H1 (cell line): Measurements from ENCODE around the gene TUBGCP6. TPM values are rescaled to one million over a fixed set of nuclear protein-coding genes. Genes with fewer than 3 reads are reported as not detected.
A peak's percentile ranks its signal among the peaks of the same experiment; 100 is the strongest.

Experiments
- CTCF ChIA-PET: fragments of 300-600 bp; sonication (Branson Sonifier 250); formaldehyde crosslinking; loops from one replicate; lab custom pipeline; 2021; ENCODE audit not compliant: partially characterized antibody; lab: Charles Lee
- POLR2A ChIA-PET: fragments of 300-600 bp; sonication (Branson Sonifier 250); formaldehyde crosslinking; loops from one replicate; lab custom pipeline; 2021; ENCODE audit warnings: inconsistent platforms; ENCODE audit not compliant: partially characterized antibody; lab: Charles Lee
- DNase-seq, 2 experiments: peaks; one replicate each; pipeline versions ENCODE4 v3.0.0 to v3.0.0-alpha.2; 2010 to 2022; ENCODE audit warnings: low spot score in 2 of 2, low read depth in 1 of 2, mixed read lengths in 1 of 2
- FAIRE-seq: peaks from 2 replicates; lab custom pipeline; 2011; peaks lifted over from hg19 to GRCh38; lab: Jason Lieb, UNC
- H2AFZ ChIP-seq: 2 replicates; pipeline ENCODE4 v1.8.1; 2012; ENCODE audit warnings: low read length, inconsistent platforms
- H2AK5ac ChIP-seq: 2 replicates; pipeline ENCODE4 v1.6.1; 2013; ENCODE audit warnings: low read depth, low read length
- H2BK120ac ChIP-seq: replicated peaks from 2 replicates; pipeline ENCODE3; 2013; ENCODE audit warnings: low read depth, low read length, inconsistent platforms
- H2BK12ac ChIP-seq: 2 replicates; pipeline ENCODE4 v1.6.1; 2013; ENCODE audit warnings: low read depth, low read length
- H2BK15ac ChIP-seq: 2 replicates; pipeline ENCODE4 v1.6.1; 2013; ENCODE audit warnings: low read length
- H2BK20ac ChIP-seq: 2 replicates; pipeline ENCODE4 v1.6.1; 2013; ENCODE audit warnings: low read length
- H2BK5ac ChIP-seq: 2 replicates; pipeline ENCODE4 v1.6.1; 2013; ENCODE audit warnings: low read depth, low read length
- H3K14ac ChIP-seq: 2 replicates; pipeline ENCODE4 v1.6.1; 2013; ENCODE audit warnings: inconsistent platforms; ENCODE audit not compliant: insufficient read length
- H3K18ac ChIP-seq: 2 replicates; pipeline ENCODE4 v1.6.1; 2013; ENCODE audit warnings: low read length; ENCODE audit errors: extremely low read depth
- H3K23ac ChIP-seq: 2 replicates; pipeline ENCODE4 v1.6.1; 2013; ENCODE audit warnings: inconsistent platforms; ENCODE audit not compliant: insufficient read length
- H3K23me2 ChIP-seq: 2 replicates; pipeline ENCODE4 v1.6.1; 2013; ENCODE audit warnings: low read depth, low read length
- H3K27ac ChIP-seq: 2 replicates; pipeline ENCODE4 v1.6.1; 2011; ENCODE audit warnings: low read depth, low read length, inconsistent platforms
- H3K27me3 ChIP-seq, 4 experiments: replicated peaks in 1 of 4; 1 replicate in 1 of 4; 2 replicates in 3 of 4; pipeline versions ENCODE4 v1.6.1 to v1.8.1; 2011 to 2013; ENCODE audit warnings: low read length in 3 of 4, mild to moderate bottlenecking in 3 of 4, inconsistent platforms in 2 of 4, mixed read lengths in 2 of 4, moderate library complexity in 1 of 4; ENCODE audit not compliant: control insufficient read depth in 3 of 4, insufficient read depth in 3 of 4; ENCODE audit errors: extremely low read depth in 1 of 4
- H3K36me3 ChIP-seq, 4 experiments: 2 replicates each; pipeline versions ENCODE4 v1.6.1 to v1.8.1; 2011 to 2013; ENCODE audit warnings: mild to moderate bottlenecking in 4 of 4, low read length in 3 of 4, moderate library complexity in 2 of 4, control low read depth in 1 of 4, inconsistent platforms in 1 of 4; ENCODE audit not compliant: insufficient read depth in 4 of 4, control insufficient read depth in 2 of 4
- H3K4ac ChIP-seq: replicated peaks from 2 replicates; pipeline ENCODE3; 2013; ENCODE audit warnings: low read length, low read depth, mixed read lengths, inconsistent platforms; ENCODE audit not compliant: insufficient read length
- H3K4me1 ChIP-seq, 4 experiments: replicated peaks in 1 of 4; 1 replicate in 1 of 4; 2 replicates in 3 of 4; pipeline versions ENCODE4 v1.6.1 to v1.8.1; 2011 to 2013; ENCODE audit warnings: low read length in 3 of 4, inconsistent platforms in 2 of 4, mixed read lengths in 1 of 4; ENCODE audit not compliant: insufficient read depth in 4 of 4, control insufficient read depth in 3 of 4
- H3K4me2 ChIP-seq, 2 experiments: 2 replicates each; pipeline versions ENCODE4 v1.6.1 to v1.8.1; 2011 to 2013; ENCODE audit warnings: low read depth in 2 of 2, low read length in 2 of 2, control low read depth in 1 of 2, inconsistent platforms in 1 of 2, mild to moderate bottlenecking in 1 of 2; ENCODE audit not compliant: insufficient read depth in 1 of 2
- H3K4me3 ChIP-seq, 4 experiments: fragments of 200-600, 300-600 bp in 1 of 4; sonication (generic), shearing (Covaris generic), sonication (Bioruptor Twin) in 1 of 4; 2 replicates each; pipeline versions ENCODE4 v1.5.1 to v1.8.1; 2011 to 2016; ENCODE audit warnings: low read length in 4 of 4, low read depth in 3 of 4, control low read depth in 2 of 4, inconsistent platforms in 2 of 4, mild to moderate bottlenecking in 2 of 4, mixed read lengths in 1 of 4, moderate library complexity in 1 of 4; ENCODE audit not compliant: insufficient read depth in 2 of 4; ENCODE audit errors: extremely low read depth in 1 of 4
- H3K56ac ChIP-seq: replicated peaks from 2 replicates; pipeline ENCODE3; 2013; ENCODE audit warnings: low read depth, mild to moderate bottlenecking, mixed read lengths, low read length, inconsistent platforms; ENCODE audit not compliant: insufficient read length
- H3K79me1 ChIP-seq: 2 replicates; pipeline ENCODE4 v1.6.1; 2013; ENCODE audit warnings: low read depth, low read length, control low read depth
- H3K79me2 ChIP-seq, 2 experiments: 2 replicates each; pipeline versions ENCODE4 v1.6.1 to v1.8.1; 2012 to 2013; ENCODE audit warnings: low read length in 2 of 2, mild to moderate bottlenecking in 2 of 2, inconsistent platforms in 1 of 2; ENCODE audit not compliant: insufficient read depth in 2 of 2, control insufficient read depth in 1 of 2
- H3K9ac ChIP-seq, 4 experiments: replicated peaks in 1 of 4; 1 replicate in 1 of 4; 2 replicates in 3 of 4; pipeline versions ENCODE4 v1.6.1 to v1.8.1; 2011 to 2013; ENCODE audit warnings: low read depth in 3 of 4, low read length in 3 of 4, control low read depth in 2 of 4, mild to moderate bottlenecking in 2 of 4, moderate library complexity in 2 of 4, inconsistent platforms in 1 of 4; ENCODE audit errors: extremely low read depth in 1 of 4
- H3K9me3 ChIP-seq, 2 experiments: 2 replicates each; pipeline versions ENCODE4 v1.6.1 to v1.8.1; 2012 to 2013; ENCODE audit warnings: mild to moderate bottlenecking in 2 of 2, moderate library complexity in 2 of 2, control low read depth in 1 of 2, inconsistent platforms in 1 of 2, low read depth in 1 of 2, low read length in 1 of 2, mixed read lengths in 1 of 2; ENCODE audit not compliant: insufficient read depth in 2 of 2
- H4K20me1 ChIP-seq, 2 experiments: replicated peaks in 1 of 2; 2 replicates each; pipeline versions ENCODE3 to v1.8.1; 2011 to 2013; ENCODE audit warnings: inconsistent platforms in 2 of 2, low read length in 2 of 2, mild to moderate bottlenecking in 1 of 2; ENCODE audit not compliant: insufficient read depth in 2 of 2, control insufficient read depth in 1 of 2
- H4K5ac ChIP-seq: 2 replicates; pipeline ENCODE4 v1.6.1; 2013; ENCODE audit warnings: low read length, low read depth, mixed read lengths, inconsistent platforms; ENCODE audit not compliant: insufficient read length
- H4K8ac ChIP-seq: 2 replicates; pipeline ENCODE4 v1.8.0; 2013; ENCODE audit warnings: mild to moderate bottlenecking, moderate library complexity, low read length, inconsistent platforms; ENCODE audit not compliant: insufficient read depth; ENCODE audit errors: extremely low read depth
- H4K91ac ChIP-seq: replicated peaks from 2 replicates; pipeline ENCODE3; 2013; ENCODE audit warnings: low read length, mixed read lengths, inconsistent platforms; ENCODE audit not compliant: insufficient read length
- CREB1 ChIP-seq: IDR thresholded peaks from 2 replicates; pipeline ENCODE4 v1.6.1; 2012; ENCODE audit warnings: inconsistent platforms
- GABPA ChIP-seq: IDR thresholded peaks from 2 replicates; pipeline ENCODE4 v1.6.1; 2011; ENCODE audit warnings: mild to moderate bottlenecking, low read length, moderate library complexity, borderline replicate concordance; ENCODE audit not compliant: insufficient read depth
- MAFK ChIP-seq: IDR thresholded peaks from 2 replicates; pipeline ENCODE4 v1.6.1; 2012; ENCODE audit warnings: low read depth, mild to moderate bottlenecking, improper control_type of control experiment, low read length
- PHF8 ChIP-seq: fragments of 200-600 bp; sonication (generic); conservative IDR thresholded peaks from 2 replicates; pipeline ENCODE4 v1.7.1; 2012; ENCODE audit warnings: low read depth, mild to moderate bottlenecking, inconsistent platforms, low read length, moderate library complexity
- RNF2 ChIP-seq: fragments of 200-900, 300-1000 bp; sonication (generic); IDR thresholded peaks from 2 replicates; pipeline ENCODE4 v1.7.1; 2016; ENCODE audit warnings: borderline replicate concordance, low read depth, mild to moderate bottlenecking, antibody characterized with exemption, low read length; ENCODE audit not compliant: poor library complexity, severe bottlenecking; ENCODE audit errors: missing control alignments
- SIRT6 ChIP-seq: IDR thresholded peaks from one replicate; pipeline ENCODE4 v1.7.1; 2012; ENCODE audit warnings: low read length, inconsistent platforms
- SP1 ChIP-seq: IDR thresholded peaks from 2 replicates; pipeline ENCODE4 v1.6.1; 2011; ENCODE audit warnings: low read depth, low read length
- SRF ChIP-seq: IDR thresholded peaks from 2 replicates; pipeline ENCODE4 v1.6.1; 2011; ENCODE audit warnings: mild to moderate bottlenecking, low read depth, low read length, moderate library complexity
- TAF1 ChIP-seq: IDR thresholded peaks from 2 replicates; pipeline ENCODE4 v1.6.1; 2011; ENCODE audit warnings: mild to moderate bottlenecking, low read depth, low read length
- TAF7 ChIP-seq: optimal IDR thresholded peaks from 2 replicates; pipeline ENCODE3; 2011; ENCODE audit warnings: low read depth, mild to moderate bottlenecking, inconsistent platforms, low read length, moderate library complexity, borderline replicate concordance
- USF2 ChIP-seq: IDR thresholded peaks from 2 replicates; pipeline ENCODE4 v1.6.1; 2011; ENCODE audit warnings: low read length, improper control_type of control experiment
- WGBS, 2 experiments: shearing (Covaris generic) in 1 of 2; methylation state at CpG; one replicate each; pipeline versions ENCODE4 v1.1.6 to v1.1.7; 2013 to 2015; ENCODE audit warnings: low lambda C conversion rate in 2 of 2, mixed read lengths in 2 of 2, inconsistent platforms in 1 of 2, low coverage in 1 of 2, missing lambda C conversion rate in 1 of 2; ENCODE audit not compliant: insufficient replicate concordance in 2 of 2, insufficient coverage in 1 of 2, insufficient read length in 1 of 2; ENCODE audit errors: extremely low coverage in 1 of 2, missing lambda C conversion rate in 1 of 2; 5-methylcytosine and 5-hydroxymethylcytosine counted together
- polyA plus RNA-seq, 7 experiments: library from polyadenylated mRNA; depleted of rRNA in 3 of 7; stranded (reverse) in 5 of 7; unstranded in 2 of 7; fragments of >200 nt in 5 of 7; fragments of 200-250 nt in 2 of 7; gene quantifications; 1 replicate in 5 of 7; 2 replicates in 1 of 7; 4 replicates in 1 of 7; pipeline versions ENCODE4 v1.2.1 to v1.2.3, GENCODE V29; 2011 to 2013; ENCODE audit warnings: missing spikeins in 2 of 7, mixed read lengths in 2 of 7
- total RNA-seq: library from RNA; stranded (reverse); fragmentation: NEBNext Ultra II Directional; extraction: Animal tissue kit (Norgen Biotek cat#: 25700); gene quantifications from 2 replicates; pipeline ENCODE4 v1.2.1, GENCODE V29; 2021

The TUBGCP6 gene
- total and polyA plus RNA-seq, 2 of the 8 experiments (the other 6 are each of a cell fraction or from before 2014, with no cell fraction given), result 24.2 to 24.7 TPM

- peaks cover 24 to 50% (median 41%) of the 10 kb centered on the region in 4 experiments; a peak in 6 of 7 replicates for H3K27me3 ChIP-seq
- TF ChIP-seq SP1 (no peak), PHF8 (no peak), SIRT6 (no peak), GABPA (peak; percentile 68; the same call in 1 of the 2 replicates), MAFK (no peak), SRF (no peak), CREB1 (no peak), USF2 (no peak), TAF7 (no peak), RNF2 (no peak), TAF1 (no peak)
Observed at GRCh38 chr22:50270666-50271394, 26.0 kb upstream of the TUBGCP6 start.

More at GRCh38 chr22:50270666-50271394, 26.0 kb upstream of the TUBGCP6 start:
- Histone ChIP-seq H2AFZ (no peak overlapping the region), H3K18ac (no peak overlapping the region), H3K9me3 (peaks cover under 1 to 16% of the 10 kb centered on the region in 2 experiments; a peak in 3 of 4 replicates), H3K79me2 (no peaks in the 10 kb centered on the region), H4K8ac (no peak overlapping the region; the same call in 1 of the 2 replicates), H4K91ac (no peak overlapping the region), H3K4me1 (peaks cover 2 to 14% (median 9%) of the 10 kb centered on the region in 4 experiments; a peak in 6 of 7 replicates), H2AK5ac (no peak overlapping the region), H4K20me1 (peaks cover 6 to 9% of the 10 kb centered on the region in 2 experiments), H3K23me2 (peaks cover 11% of the 10 kb centered on the region; the same call in 1 of the 2 replicates), H2BK120ac (no peak overlapping the region), H3K4me2 (peak overlapping the region; percentile 59 to 79), H3K4me3 (peak overlapping the region in 3 of 4 experiments; percentile 10 to 55 (median 36); a peak in 6 of 8 replicates), H3K27ac (no peak overlapping the region), H3K9ac (no peak overlapping the region), H3K36me3 (peaks cover 4 to 10% (median 8%) of the 10 kb centered on the region in 4 experiments; a peak in 5 of 8 replicates), H3K14ac (no peak overlapping the region), H2BK5ac (no peak overlapping the region), H2BK12ac (no peak overlapping the region), H2BK20ac (no peak overlapping the region), H2BK15ac (no peak overlapping the region), H4K5ac (no peak overlapping the region), H3K56ac (no peak overlapping the region), H3K4ac (no peak overlapping the region), H3K23ac (no peak overlapping the region), H3K79me1 (no peaks in the 10 kb centered on the region)
- DNase-seq (peak in 1 of 2 experiments; percentile 89), FAIRE-seq (no peak)
- 13% methylated on average over 48 of the region's 53 CpGs; no CpG with 5 or more reads in 1 of the 2 experiments for WGBS, 2 experiments
- ChIA-PET POLR2A (interaction anchor here (0.9 to 3.2 kb wide), 3 partner anchors 19 to 70 kb away, joined by 3 to 12 read pairs (median 3); no protein-coding TSS in a partner anchor), CTCF (interaction anchor here (1.3 to 1.5 kb wide), 2 partner anchors 24 to 45 kb away, joined by 4 to 6 read pairs; no protein-coding TSS in a partner anchor)
